Endothelial cell of umbilical vein (primary cell): ENCODE results near the gene ZNF652.

Experiments
- EZH2 ChIP-seq: IDR thresholded peaks from 2 replicates; pipeline ENCODE4 v1.6.1; 2012; ENCODE audit warnings: borderline replicate concordance, low read depth, mild to moderate bottlenecking, moderate library complexity, low read length, inconsistent platforms; ENCODE audit not compliant: severe bottlenecking
- FOS ChIP-seq: IDR thresholded peaks from 2 replicates; pipeline ENCODE4 v1.6.1; 2011; ENCODE audit warnings: mild to moderate bottlenecking, low read length, moderate library complexity, borderline replicate concordance; ENCODE audit not compliant: insufficient read depth
- GATA2 ChIP-seq: IDR thresholded peaks from 2 replicates; pipeline ENCODE4 v1.7.0; 2011; ENCODE audit warnings: low read depth, mild to moderate bottlenecking, moderate library complexity, mixed read lengths, low read length; ENCODE audit not compliant: insufficient read length, insufficient read depth
- JUN ChIP-seq: IDR thresholded peaks from 2 replicates; pipeline ENCODE4 v1.6.1; 2011; ENCODE audit warnings: borderline replicate concordance, low read depth; ENCODE audit not compliant: insufficient read length, insufficient read depth
- MYC ChIP-seq: IDR thresholded peaks from one replicate; pipeline ENCODE4 v1.6.1; 2011; ENCODE audit warnings: mild to moderate bottlenecking, low read depth, low read length
- POLR2A ChIP-seq: IDR thresholded peaks from 2 replicates; pipeline ENCODE4 v1.6.1; 2012; ENCODE audit warnings: low read depth, mild to moderate bottlenecking, control low read depth, low read length
- POLR2AphosphoS5 ChIP-seq: IDR thresholded peaks from 2 replicates; pipeline ENCODE4 v1.6.1; 2012; ENCODE audit warnings: low read depth, mild to moderate bottlenecking, control low read depth, low read length, moderate library complexity; ENCODE audit not compliant: insufficient read depth
- TF ChIP-seq, protein P1 (sequence below), 2 donors: IDR thresholded peaks; 1 replicate in 1 of 2; 2 replicates in 1 of 2; pipeline ENCODE4 v1.5.1; 2011; ENCODE audit warnings: low read length in 2 of 2, mild to moderate bottlenecking in 2 of 2, moderate library complexity in 2 of 2, control low read depth in 1 of 2, inconsistent platforms in 1 of 2, low read depth in 1 of 2; ENCODE audit not compliant: insufficient read depth in 1 of 2; ENCODE audit errors: extremely low read depth in 1 of 2
- TF ChIP-seq, protein P2 (sequence below): IDR thresholded peaks from 2 replicates; pipeline ENCODE4 v1.6.1; 2011; ENCODE audit not compliant: insufficient read depth, insufficient read length

DNA sequence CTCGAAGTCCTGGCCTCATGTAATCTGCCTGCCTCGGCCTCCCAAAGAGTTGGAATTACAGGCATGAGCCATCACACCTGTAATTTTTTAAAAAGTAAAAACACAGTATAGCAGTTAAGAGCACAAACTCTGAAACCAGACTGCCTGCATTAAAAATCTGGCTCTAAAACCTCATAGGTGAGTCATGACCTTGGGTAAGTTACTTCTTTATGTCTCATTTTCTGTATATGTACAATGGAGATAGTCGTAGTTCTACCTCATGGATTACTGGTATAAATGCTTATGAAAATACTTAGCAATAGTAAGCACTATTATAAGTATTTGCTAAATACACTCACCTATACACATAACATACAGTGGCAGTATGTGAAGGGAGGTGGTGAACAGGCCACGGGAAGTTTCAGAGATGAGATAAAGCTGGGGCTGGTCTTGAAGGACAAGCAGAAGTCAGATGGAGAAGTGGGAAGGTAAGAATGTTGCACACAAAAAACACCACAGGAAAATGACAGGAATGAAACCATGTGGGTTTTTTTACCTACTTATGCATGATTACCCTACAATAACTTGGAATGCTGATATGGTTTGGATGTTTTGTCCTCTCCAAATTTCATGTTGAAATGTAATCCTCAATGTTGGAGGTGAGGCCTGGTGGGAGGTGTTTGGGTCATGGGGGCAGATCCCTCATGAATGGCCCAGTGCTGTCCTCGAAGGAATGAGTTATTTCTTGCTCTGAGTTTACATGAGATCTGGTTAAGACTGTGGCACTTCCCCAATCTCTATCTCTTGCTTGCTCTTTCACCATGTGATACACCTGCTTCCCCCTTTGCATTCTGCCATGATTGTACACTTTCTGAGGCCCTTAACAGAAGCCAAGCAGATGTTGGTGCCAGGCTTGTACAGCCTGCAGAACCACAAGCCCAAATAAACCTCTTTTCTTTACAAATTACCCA is 33.9 kb downstream of the ZNF652 start:
- TF ChIP-seq, protein P1, sequence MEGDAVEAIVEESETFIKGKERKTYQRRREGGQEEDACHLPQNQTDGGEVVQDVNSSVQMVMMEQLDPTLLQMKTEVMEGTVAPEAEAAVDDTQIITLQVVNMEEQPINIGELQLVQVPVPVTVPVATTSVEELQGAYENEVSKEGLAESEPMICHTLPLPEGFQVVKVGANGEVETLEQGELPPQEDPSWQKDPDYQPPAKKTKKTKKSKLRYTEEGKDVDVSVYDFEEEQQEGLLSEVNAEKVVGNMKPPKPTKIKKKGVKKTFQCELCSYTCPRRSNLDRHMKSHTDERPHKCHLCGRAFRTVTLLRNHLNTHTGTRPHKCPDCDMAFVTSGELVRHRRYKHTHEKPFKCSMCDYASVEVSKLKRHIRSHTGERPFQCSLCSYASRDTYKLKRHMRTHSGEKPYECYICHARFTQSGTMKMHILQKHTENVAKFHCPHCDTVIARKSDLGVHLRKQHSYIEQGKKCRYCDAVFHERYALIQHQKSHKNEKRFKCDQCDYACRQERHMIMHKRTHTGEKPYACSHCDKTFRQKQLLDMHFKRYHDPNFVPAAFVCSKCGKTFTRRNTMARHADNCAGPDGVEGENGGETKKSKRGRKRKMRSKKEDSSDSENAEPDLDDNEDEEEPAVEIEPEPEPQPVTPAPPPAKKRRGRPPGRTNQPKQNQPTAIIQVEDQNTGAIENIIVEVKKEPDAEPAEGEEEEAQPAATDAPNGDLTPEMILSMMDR (IDR thresholded peaks at IDR 0.05; ENCODE audit: extremely low read depth in 1 of 2, insufficient read depth in 1 of 2, low read depth in 1 of 2, low read length in 2 of 2): no peak
- TF ChIP-seq POLR2A (no peak), EZH2 (no peak), POLR2AphosphoS5 (no peak), FOS (no peak), MYC (no peak), JUN (no peak), GATA2 (no peak)
- TF ChIP-seq, protein P2, sequence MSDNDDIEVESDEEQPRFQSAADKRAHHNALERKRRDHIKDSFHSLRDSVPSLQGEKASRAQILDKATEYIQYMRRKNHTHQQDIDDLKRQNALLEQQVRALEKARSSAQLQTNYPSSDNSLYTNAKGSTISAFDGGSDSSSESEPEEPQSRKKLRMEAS: no peak
